Hematopoietic multipotent progenitor cell (in vitro differentiated cells): Measurements from ENCODE around the gene PPIG. TPM values are rescaled to one million over a fixed set of nuclear protein-coding genes. Genes with fewer than 3 reads are reported as not detected.

Experiments
- total RNA-seq: library from RNA; depleted of rRNA; stranded (reverse); fragments of >200 nt; gene quantifications from one replicate; pipeline ENCODE4 v1.2.3, GENCODE V29; 2012

Gene PPIG
- total RNA-seq, 1 donor, result 8.3 TPM

Other genes with a start within 250 kb of the PPIG start
- 0.27 TPM for gene LRP2, start 221.8 kb upstream of the PPIG start, total RNA-seq
- gene BBS5, start 104.9 kb upstream of the PPIG start, total RNA-seq, result 2.4 TPM
- gene KLHL41, start 74.6 kb upstream of the PPIG start, total RNA-seq, result under 0.01 TPM
- 11.6 TPM for gene FASTKD1, start 10.5 kb upstream of the PPIG start, total RNA-seq
- gene CFAP210, start 110.1 kb downstream of the PPIG start, total RNA-seq, result not detected
- 3.2 TPM for gene PHOSPHO2, start 110.1 kb downstream of the PPIG start, total RNA-seq
- 9.4 TPM for gene KLHL23, start 149.5 kb downstream of the PPIG start, total RNA-seq
- 23.2 TPM for gene SSB, start 214.5 kb downstream of the PPIG start, total RNA-seq
- gene METTL5, start 240.6 kb downstream of the PPIG start, total RNA-seq, result 14.8 TPM
- 11.3 TPM for gene UBR3, start 243.1 kb downstream of the PPIG start, total RNA-seq